Lung (tissue), 12 donors: Measurements from ENCODE around the gene PTGR2. TPM values are rescaled to one million over a fixed set of nuclear protein-coding genes. Genes with fewer than 3 reads are reported as not detected.
"Not testable (repeated sequence)": the region's sequence is repeated elsewhere in the genome, so short reads cannot be mapped to it uniquely, and the experiment has no call there.

Experiments used
- ATAC-seq: fragments of 200-7000 bp; cut with Tn5 transposase; one replicate; pipeline ENCODE4 v1.9.1; 2020; ENCODE audit warnings: moderate number of reproducible peaks; ENCODE audit not compliant: insufficient read depth, low FRiP score
- DNase-seq, 3 donors: peaks; one replicate each; pipeline ENCODE4 v3.0.0-alpha.2; 2013 to 2017
- H3K27ac ChIP-seq, 2 donors: one replicate each; pipeline ENCODE4 v1.5.1; 2013; ENCODE audit warnings: mild to moderate bottlenecking in 2 of 2, moderate library complexity in 2 of 2, control low read depth in 1 of 2, inconsistent platforms in 1 of 2, low read depth in 1 of 2, low read length in 1 of 2
- H3K27me3 ChIP-seq, 3 donors: one replicate each; pipeline ENCODE4 v1.5.1; 2013; ENCODE audit warnings: low read length in 2 of 3; ENCODE audit not compliant: control insufficient read depth in 3 of 3, insufficient read depth in 3 of 3
- H3K36me3 ChIP-seq, 4 donors: one replicate each; pipeline ENCODE4 v1.5.1; 2013; ENCODE audit warnings: low read length in 4 of 4, mild to moderate bottlenecking in 1 of 4, moderate library complexity in 1 of 4; ENCODE audit not compliant: control insufficient read depth in 4 of 4, insufficient read depth in 4 of 4
- H3K4me1 ChIP-seq, 5 donors: one replicate each; pipeline ENCODE4 v1.5.1; 2013; ENCODE audit warnings: low read length in 5 of 5, mild to moderate bottlenecking in 2 of 5, moderate library complexity in 1 of 5; ENCODE audit not compliant: control insufficient read depth in 5 of 5, insufficient read depth in 5 of 5
- H3K4me3 ChIP-seq: one replicate; pipeline ENCODE4 v1.5.1; 2013; ENCODE audit warnings: mild to moderate bottlenecking, control low read depth, moderate library complexity
- H3K9ac ChIP-seq, 2 donors: one replicate each; pipeline ENCODE4 v1.5.1; 2013; ENCODE audit warnings: low read length in 2 of 2, control low read depth in 1 of 2; ENCODE audit not compliant: insufficient read depth in 1 of 2
- H3K9me3 ChIP-seq, 4 donors: one replicate each; pipeline ENCODE4 v1.5.1; 2013; ENCODE audit warnings: low read length in 3 of 4, mild to moderate bottlenecking in 1 of 4, moderate library complexity in 1 of 4; ENCODE audit not compliant: control insufficient read depth in 4 of 4, insufficient read depth in 3 of 4
- WGBS, 2 donors: extraction: QIAGEN DNeasy Blood & Tissue Kit; methylation state at CpG; one replicate each; pipeline ENCODE4 v1.1.7; 2013; 5-methylcytosine and 5-hydroxymethylcytosine counted together
- polyA plus RNA-seq, 2 donors: library from polyadenylated mRNA; stranded (reverse); fragments of 200-250 nt; gene quantifications; one replicate each; pipeline ENCODE4 v1.2.1, GENCODE V29; 2013
- total RNA-seq, 2 donors: library from RNA; depleted of rRNA in 1 of 2; stranded (reverse); fragments of >200 nt in 1 of 2; gene quantifications; one replicate each; pipeline ENCODE4 v1.2.1, GENCODE V29; 2014 to 2021
- TF ChIP-seq, protein P1 (sequence below): IDR thresholded peaks from 2 replicates; pipeline ENCODE4 v1.5.1; 2012; ENCODE audit warnings: mild to moderate bottlenecking; ENCODE audit errors: control extremely low read depth, extremely low read depth
- donor health status: control.
- donor health status: control.
- donor health status: Bipolar disorder and iron deficiency.
- donor health status: healthy.
- donor health status: DM: yes; HTN: yes; CAD: no.

PTGR2 gene
- total and polyA plus RNA-seq, 4 donors, result 5.7 to 13.9 (median 9.6) TPM

GRCh38 chr14:73903028-73903427 is 51.4 kb downstream of the PTGR2 start:
- WGBS, 2 donors, result 78 to 81% methylated on average over 3 of the region's 3 CpGs
- peaks cover 22 to 40% (median 29%) of the 10 kb centered on the region in 4 donors for H3K36me3 ChIP-seq

DNA sequence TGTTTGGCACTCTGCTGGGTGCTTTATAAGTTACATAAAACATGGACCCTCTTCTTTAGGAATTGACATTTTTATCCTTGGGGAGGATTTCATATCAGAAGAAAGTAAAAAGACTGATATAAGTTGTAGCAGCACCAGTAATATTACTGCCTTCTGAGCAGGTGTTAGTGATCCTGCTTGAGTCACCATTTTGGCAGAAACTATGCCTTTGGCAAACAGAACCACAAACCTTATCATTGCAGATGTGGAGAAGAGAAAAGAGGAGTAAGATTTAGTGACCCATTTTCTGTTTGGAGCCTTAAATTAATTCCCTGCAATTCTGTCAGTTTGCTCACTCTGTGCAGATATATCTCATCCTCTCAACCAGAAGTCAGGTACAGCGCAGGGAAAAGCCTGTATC is 58.0 kb downstream of the PTGR2 start:
- DNase-seq (no peak), ATAC-seq (no peak)
- Histone ChIP-seq H3K4me1 (no peaks in the 10 kb centered on the region), H3K27me3 (no peaks in the 10 kb centered on the region), H3K36me3 (peaks cover 25 to 48% (median 45%) of the 10 kb centered on the region in 4 donors), H3K4me3 (no peak overlapping the region), H3K9me3 (no peaks in the 10 kb centered on the region), H3K27ac (no peak overlapping the region), H3K9ac (no peak overlapping the region)
- 97 to 98% methylated on average over 1 of the region's 1 CpG for WGBS, 2 donors
- TF ChIP-seq, protein P1, sequence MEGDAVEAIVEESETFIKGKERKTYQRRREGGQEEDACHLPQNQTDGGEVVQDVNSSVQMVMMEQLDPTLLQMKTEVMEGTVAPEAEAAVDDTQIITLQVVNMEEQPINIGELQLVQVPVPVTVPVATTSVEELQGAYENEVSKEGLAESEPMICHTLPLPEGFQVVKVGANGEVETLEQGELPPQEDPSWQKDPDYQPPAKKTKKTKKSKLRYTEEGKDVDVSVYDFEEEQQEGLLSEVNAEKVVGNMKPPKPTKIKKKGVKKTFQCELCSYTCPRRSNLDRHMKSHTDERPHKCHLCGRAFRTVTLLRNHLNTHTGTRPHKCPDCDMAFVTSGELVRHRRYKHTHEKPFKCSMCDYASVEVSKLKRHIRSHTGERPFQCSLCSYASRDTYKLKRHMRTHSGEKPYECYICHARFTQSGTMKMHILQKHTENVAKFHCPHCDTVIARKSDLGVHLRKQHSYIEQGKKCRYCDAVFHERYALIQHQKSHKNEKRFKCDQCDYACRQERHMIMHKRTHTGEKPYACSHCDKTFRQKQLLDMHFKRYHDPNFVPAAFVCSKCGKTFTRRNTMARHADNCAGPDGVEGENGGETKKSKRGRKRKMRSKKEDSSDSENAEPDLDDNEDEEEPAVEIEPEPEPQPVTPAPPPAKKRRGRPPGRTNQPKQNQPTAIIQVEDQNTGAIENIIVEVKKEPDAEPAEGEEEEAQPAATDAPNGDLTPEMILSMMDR, result no peak

More at GRCh38 chr14:73903028-73903427, 51.4 kb downstream of the PTGR2 start:
- H3K27ac ChIP-seq, result no peak overlapping the region
- no peak overlapping the region for H3K9ac ChIP-seq
- DNase-seq (no peak), ATAC-seq (no peak)
- H3K4me3 ChIP-seq, result no peak overlapping the region
- TF ChIP-seq, protein P1, result no peak
- H3K9me3 ChIP-seq, result no peaks in the 10 kb centered on the region
- no peaks in the 10 kb centered on the region for H3K27me3 ChIP-seq
- peaks cover 0 to 2% (median 0%) of the 10 kb centered on the region in 5 donors for H3K4me1 ChIP-seq

DNA sequence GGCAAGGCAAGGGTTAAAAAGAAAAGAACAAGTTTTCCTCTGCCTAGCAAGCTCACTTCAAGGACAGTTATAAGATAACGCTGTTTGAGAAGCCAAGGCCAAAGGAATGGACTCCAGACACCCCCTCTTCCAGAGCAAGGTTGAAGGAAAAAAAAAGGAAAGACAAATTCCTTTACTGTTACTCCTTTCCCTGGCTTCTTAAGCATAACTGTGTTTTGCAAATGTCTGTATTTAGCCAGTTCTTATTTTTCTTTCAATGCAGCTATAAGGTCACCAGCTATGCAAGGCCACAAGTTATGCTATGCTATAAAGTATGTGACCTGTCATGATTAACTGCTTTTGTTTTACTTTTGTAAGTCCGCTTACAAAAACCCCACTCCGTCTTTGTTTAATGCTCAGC is 61.6 kb downstream of the PTGR2 start:
- no peaks in the 10 kb centered on the region for H3K4me1 ChIP-seq
- 87 to 94% methylated on average over 3 of the region's 3 CpGs for WGBS, 2 donors
- peaks cover 17 to 38% (median 29%) of the 10 kb centered on the region in 4 donors for H3K36me3 ChIP-seq
- no peak overlapping the region for H3K27ac ChIP-seq
- no peak overlapping the region for H3K4me3 ChIP-seq
- DNase-seq (no peak), ATAC-seq (no peak)
- H3K9me3 ChIP-seq, result no peaks in the 10 kb centered on the region
- no peaks in the 10 kb centered on the region for H3K27me3 ChIP-seq
- no peak overlapping the region for H3K9ac ChIP-seq
- TF ChIP-seq, protein P1, result no peak

GRCh38 chr14:73916324-73916723 is 64.7 kb downstream of the PTGR2 start:
- Histone ChIP-seq H3K4me1 (no peaks in the 10 kb centered on the region), H3K36me3 (peaks cover 14 to 35% (median 26%) of the 10 kb centered on the region in 4 donors), H3K27ac (no peak overlapping the region)

DNA sequence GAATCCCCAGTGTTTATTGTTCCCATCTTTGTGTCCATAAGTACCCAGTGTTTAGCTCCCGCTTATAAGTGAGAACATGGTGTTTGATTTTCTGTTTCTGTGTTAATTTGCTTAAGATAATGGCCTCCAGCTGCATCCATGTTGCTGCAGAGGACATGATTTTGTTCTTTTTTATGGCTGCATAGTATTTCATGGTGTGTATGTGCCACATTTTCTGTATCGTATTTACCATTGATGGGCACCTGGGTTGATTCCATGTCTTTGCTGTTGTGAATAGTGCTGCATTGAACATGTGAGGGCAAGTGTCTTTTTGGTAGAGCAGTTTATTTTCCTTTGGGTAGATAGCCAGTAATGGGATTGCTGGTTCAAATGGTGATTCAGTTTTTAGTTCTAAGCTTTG is 67.8 kb downstream of the PTGR2 start:
- ATAC-seq, H3K4me1 ChIP-seq, H3K27ac ChIP-seq, H3K4me3 ChIP-seq, H3K9me3 ChIP-seq, H3K27me3 ChIP-seq, H3K9ac ChIP-seq, DNase-seq: not testable (repeated sequence)
- 97% methylated on average over 2 of the region's 2 CpGs for WGBS, 2 donors
- peaks cover 23 to 42% (median 33%) of the 10 kb centered on the region in 4 donors for H3K36me3 ChIP-seq

More at GRCh38 chr14:73916324-73916723, 64.7 kb downstream of the PTGR2 start:
- ATAC-seq, result no peak
- H3K27me3 ChIP-seq, result no peaks in the 10 kb centered on the region
- H3K9me3 ChIP-seq, result no peaks in the 10 kb centered on the region
- TF ChIP-seq, protein P1, result no peak
- H3K4me3 ChIP-seq, result no peak overlapping the region
- 85 to 90% methylated on average over 6 of the region's 6 CpGs for WGBS, 2 donors
- H3K9ac ChIP-seq, result no peak overlapping the region
- no peak for DNase-seq
